ENCODE data around the gene TBC1D17.

DNA sequence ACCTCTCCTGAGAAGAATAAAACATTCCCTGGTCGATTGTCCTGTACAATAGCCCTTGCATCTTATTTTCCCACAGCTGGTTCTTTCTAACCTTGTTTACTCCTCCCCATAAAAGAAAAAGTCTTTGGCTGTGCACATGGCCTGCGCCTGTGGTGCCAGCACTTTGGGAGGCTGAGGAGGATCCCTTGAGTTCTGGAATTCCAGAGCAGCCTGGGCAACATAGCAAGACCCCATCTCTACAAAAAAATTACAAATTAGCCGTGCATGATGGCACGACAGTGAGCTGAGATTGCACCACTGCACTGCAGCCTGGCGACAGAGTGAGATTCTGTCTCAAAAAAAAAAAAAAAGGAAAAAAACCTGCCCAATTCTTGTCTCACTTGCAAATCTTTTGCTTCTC, 59.0 kb downstream of the TBC1D17 start:
- TF ChIP-seq CTCF (IDR thresholded peaks at IDR 0.05; ENCODE audit: low read length) (no peak), EZH2 (IDR thresholded peaks at IDR 0.05; ENCODE audit: borderline replicate concordance, low read length) (no peak)
